ENCODE results near the gene PRDX2.

The PRDX2 gene

GRCh38 chr19:12833418-12833737 is 31.8 kb upstream of the PRDX2 start:
- H3K9me2 ChIP-seq (ENCODE audit: low read depth, low read length), result no peaks in the 10 kb centered on the region
- H4K20me1 ChIP-seq (ENCODE audit: insufficient read depth, low read length), result no peaks in the 10 kb centered on the region
- no peak overlapping the region for H2AFZ ChIP-seq (ENCODE audit: low read length)
- no peaks in the 10 kb centered on the region for H3K9me3 ChIP-seq (ENCODE audit: low read length)
- TF ChIP-seq CTCF (IDR thresholded peaks at IDR 0.05; ENCODE audit: low read length), result no peak
- TF ChIP-seq EZH2 (IDR thresholded peaks at IDR 0.05; ENCODE audit: borderline replicate concordance, low read length), result no peak
- H3K4me1 ChIP-seq (ENCODE audit: insufficient read depth, low read length, severe bottlenecking), result peaks cover 46% of the 10 kb centered on the region
- H3K36me3 ChIP-seq (ENCODE audit: insufficient read depth, low read length), result no peaks in the 10 kb centered on the region
- no peaks in the 10 kb centered on the region for H3K79me2 ChIP-seq (ENCODE audit: insufficient read depth, low read length)
- H3K27ac ChIP-seq (ENCODE audit: low read depth, low read length, poor library complexity, severe bottlenecking), result no peak overlapping the region
- no peak overlapping the region; the same call in 1 of the 2 replicates for H3K9ac ChIP-seq (ENCODE audit: low read length)
- no peaks in the 10 kb centered on the region for H3K27me3 ChIP-seq (ENCODE audit: insufficient read depth, low read length)
- peak overlapping the region; percentile 59 for H3K4me2 ChIP-seq (ENCODE audit: low read length)
- H3K4me3 ChIP-seq (ENCODE audit: low read depth, low read length, poor library complexity, severe bottlenecking), result peak overlapping the region; percentile 48
- peaks cover 5% of the 10 kb centered on the region for H3F3A ChIP-seq (ENCODE audit: insufficient read depth, low read length)

- H3K4me2 ChIP-seq (ENCODE audit: low read length), result peak overlapping the region; percentile 33; the same call in 1 of the 2 replicates
Observed at GRCh38 chr19:12828494-12828893, 26.9 kb upstream of the PRDX2 start.

GRCh38 chr19:12825254-12826131 is 23.9 kb upstream of the PRDX2 start:
- Histone ChIP-seq H3K9ac (ENCODE audit: low read length) (no peak overlapping the region), H3K9me3 (ENCODE audit: low read length) (no peaks in the 10 kb centered on the region), H4K20me1 (ENCODE audit: insufficient read depth, low read length) (no peaks in the 10 kb centered on the region), H3K79me2 (ENCODE audit: insufficient read depth, low read length) (no peaks in the 10 kb centered on the region), H3K27ac (ENCODE audit: low read depth, low read length, poor library complexity, severe bottlenecking) (no peak overlapping the region), H3K36me3 (ENCODE audit: insufficient read depth, low read length) (no peaks in the 10 kb centered on the region), H3K27me3 (ENCODE audit: insufficient read depth, low read length) (no peaks in the 10 kb centered on the region), H3K9me2 (ENCODE audit: low read depth, low read length) (no peaks in the 10 kb centered on the region), H3K4me1 (ENCODE audit: insufficient read depth, low read length, severe bottlenecking) (no peaks in the 10 kb centered on the region), H2AFZ (ENCODE audit: low read length) (no peak overlapping the region), H3K4me3 (ENCODE audit: low read depth, low read length, poor library complexity, severe bottlenecking) (no peak overlapping the region), H3K4me2 (ENCODE audit: low read length) (no peak overlapping the region), H3F3A (ENCODE audit: insufficient read depth, low read length) (no peaks in the 10 kb centered on the region)
- no peak for TF ChIP-seq EZH2 (IDR thresholded peaks at IDR 0.05; ENCODE audit: borderline replicate concordance, low read length)
- no peak for TF ChIP-seq CTCF (IDR thresholded peaks at IDR 0.05; ENCODE audit: low read length)

More at GRCh38 chr19:12828494-12828893, 26.9 kb upstream of the PRDX2 start:
- H3K79me2 ChIP-seq (ENCODE audit: insufficient read depth, low read length), result no peaks in the 10 kb centered on the region
- H3K9me3 ChIP-seq (ENCODE audit: low read length), result no peaks in the 10 kb centered on the region
- peaks cover 9% of the 10 kb centered on the region for H3K4me1 ChIP-seq (ENCODE audit: insufficient read depth, low read length, severe bottlenecking)
- H4K20me1 ChIP-seq (ENCODE audit: insufficient read depth, low read length), result no peaks in the 10 kb centered on the region
- no peak overlapping the region for H3K4me3 ChIP-seq (ENCODE audit: low read depth, low read length, poor library complexity, severe bottlenecking)
- TF ChIP-seq CTCF (IDR thresholded peaks at IDR 0.05; ENCODE audit: low read length) (no peak), EZH2 (IDR thresholded peaks at IDR 0.05; ENCODE audit: borderline replicate concordance, low read length) (no peak)
- H3F3A ChIP-seq (ENCODE audit: insufficient read depth, low read length), result peaks cover 5% of the 10 kb centered on the region
- no peaks in the 10 kb centered on the region for H3K9me2 ChIP-seq (ENCODE audit: low read depth, low read length)
- H2AFZ ChIP-seq (ENCODE audit: low read length), result no peak overlapping the region
- H3K27ac ChIP-seq (ENCODE audit: low read depth, low read length, poor library complexity, severe bottlenecking), result no peak overlapping the region
- H3K9ac ChIP-seq (ENCODE audit: low read length), result no peak overlapping the region
- no peaks in the 10 kb centered on the region for H3K36me3 ChIP-seq (ENCODE audit: insufficient read depth, low read length)
- H3K27me3 ChIP-seq (ENCODE audit: insufficient read depth, low read length), result no peaks in the 10 kb centered on the region

Data from OCI-LY1 (cell line).